Large intestine (tissue), 3 donors: ENCODE data around the gene LGALS4. TPM values are rescaled to one million over a fixed set of nuclear protein-coding genes. Genes with fewer than 3 reads are reported as not detected.
"Not testable (repeated sequence)": the region's sequence is repeated elsewhere in the genome, so short reads cannot be mapped to it uniquely, and the experiment has no call there.

ENCODE experiments used
- DNase-seq, 2 donors: peaks; one replicate each; pipeline versions ENCODE4 v3.0.0 to v3.0.0-alpha.2; 2013
- H3K27ac ChIP-seq: one replicate; pipeline ENCODE4 v1.5.1; 2013; ENCODE audit warnings: low read length
- H3K27me3 ChIP-seq: 2 replicates; pipeline ENCODE4 v1.6.1; 2013; ENCODE audit warnings: low read length; ENCODE audit not compliant: control insufficient read depth, insufficient read depth
- H3K36me3 ChIP-seq: 2 replicates; pipeline ENCODE4 v1.6.1; 2013; ENCODE audit warnings: low read length; ENCODE audit not compliant: control insufficient read depth, insufficient read depth
- H3K4me1 ChIP-seq: one replicate; pipeline ENCODE4 v1.6.1; 2013; ENCODE audit warnings: low read length; ENCODE audit not compliant: control insufficient read depth, insufficient read depth
- H3K4me3 ChIP-seq: one replicate; pipeline ENCODE4 v1.5.1; 2013; ENCODE audit warnings: low read length
- H3K9me3 ChIP-seq: one replicate; pipeline ENCODE4 v1.6.1; 2013; ENCODE audit warnings: mild to moderate bottlenecking, low read depth, low read length, moderate library complexity; ENCODE audit not compliant: control insufficient read depth
- WGBS: methylation state at CpG from one replicate; pipeline ENCODE4 v1.1.5; 2013; ENCODE audit warnings: low lambda C conversion rate; ENCODE audit not compliant: insufficient coverage; 5-methylcytosine and 5-hydroxymethylcytosine counted together
- polyA plus RNA-seq: library from polyadenylated mRNA; unstranded; fragments of 120-200 nt; gene quantifications from one replicate; pipeline ENCODE4 v1.2.1, GENCODE V29; 2013

Gene LGALS4
- polyA plus RNA-seq, 1 donor = 680 TPM

DNA sequence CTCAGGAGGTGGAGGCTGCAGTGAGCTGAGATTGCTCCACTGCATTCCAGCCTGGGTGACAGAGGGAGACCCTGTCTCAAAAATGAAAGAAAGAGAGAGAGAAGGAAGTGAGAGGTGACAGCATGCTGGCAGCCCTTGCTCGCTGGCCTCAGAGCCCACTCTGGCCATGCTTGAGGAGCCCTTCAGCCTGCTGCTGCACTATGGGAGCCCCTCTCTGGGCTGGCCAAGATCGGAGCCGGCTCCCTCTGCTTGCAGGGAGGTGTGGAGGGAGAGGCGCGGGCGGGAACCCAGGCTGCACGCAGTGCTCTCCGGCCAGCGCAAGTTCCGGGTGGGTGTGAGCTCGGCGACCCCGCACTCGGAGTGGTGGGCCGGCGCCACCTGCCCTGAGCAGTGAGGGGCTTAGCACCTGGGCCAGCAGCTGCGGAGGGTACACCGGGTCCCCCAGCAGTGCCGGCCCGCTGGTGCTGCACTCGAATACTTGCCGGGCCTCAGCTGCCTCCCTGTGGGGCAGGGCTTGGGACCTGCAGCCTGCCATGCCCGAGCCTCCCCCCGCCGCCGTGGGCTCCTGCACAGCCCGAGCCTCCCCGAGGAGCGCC, 8.6 kb upstream of the LGALS4 start:
- no CpG with 5 or more reads among the region's 29 CpGs for WGBS
- DNase-seq = not testable (repeated sequence)

DNA sequence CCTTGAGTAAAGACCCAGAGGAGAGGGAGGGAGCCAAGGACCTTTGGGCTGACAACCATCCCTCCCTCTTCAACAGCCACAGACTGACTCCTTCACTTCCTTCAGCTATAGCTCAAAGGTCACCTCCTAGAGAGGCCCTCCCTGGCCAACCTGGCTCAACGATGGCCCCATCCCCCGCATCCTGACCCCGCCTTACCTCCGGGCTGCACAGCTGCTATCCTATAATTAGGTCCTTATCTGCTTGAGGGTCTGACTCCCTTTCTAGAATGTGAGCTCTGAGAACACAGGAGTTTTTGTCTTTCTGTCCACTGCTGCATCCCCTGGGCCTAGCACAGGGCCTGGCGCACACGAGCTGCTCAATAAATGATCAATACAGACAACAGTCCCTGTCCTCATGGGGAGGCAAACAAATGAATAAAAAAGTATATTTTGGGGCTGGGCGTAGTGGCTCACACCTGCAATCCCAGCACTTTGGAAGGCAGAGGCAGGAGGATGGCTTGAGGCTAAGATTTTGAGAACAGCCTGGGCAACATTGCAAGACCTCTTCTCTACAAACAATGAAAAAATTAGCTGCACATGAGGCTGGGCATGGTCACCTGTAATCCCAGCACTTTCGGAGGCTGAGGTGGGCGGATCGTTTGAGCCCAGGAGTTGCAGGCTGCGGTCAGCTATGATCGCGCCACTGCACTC, 6.6 kb upstream of the LGALS4 start:
- DNase-seq = peak; percentile 94 to 98
- peaks cover 43% of the 10 kb centered on the region for H3K36me3 ChIP-seq
- H3K27me3 ChIP-seq = no peaks in the 10 kb centered on the region
- WGBS = no CpG with 5 or more reads among the region's 13 CpGs
- H3K4me3 ChIP-seq = no peak overlapping the region
- H3K9me3 ChIP-seq = peaks cover 8% of the 10 kb centered on the region
- H3K4me1 ChIP-seq = peaks cover 64% of the 10 kb centered on the region
- H3K27ac ChIP-seq = peak overlapping the region; percentile 93

More for the DNA sequence above, 8.6 kb upstream of the LGALS4 start:
- H3K4me1 ChIP-seq = peaks cover 56% of the 10 kb centered on the region
- peaks cover 33% of the 10 kb centered on the region for H3K36me3 ChIP-seq
- H3K9me3 ChIP-seq, H3K27me3 ChIP-seq, H3K4me3 ChIP-seq: not testable (repeated sequence)
- peak overlapping the region; percentile 93 for H3K27ac ChIP-seq

DNA sequence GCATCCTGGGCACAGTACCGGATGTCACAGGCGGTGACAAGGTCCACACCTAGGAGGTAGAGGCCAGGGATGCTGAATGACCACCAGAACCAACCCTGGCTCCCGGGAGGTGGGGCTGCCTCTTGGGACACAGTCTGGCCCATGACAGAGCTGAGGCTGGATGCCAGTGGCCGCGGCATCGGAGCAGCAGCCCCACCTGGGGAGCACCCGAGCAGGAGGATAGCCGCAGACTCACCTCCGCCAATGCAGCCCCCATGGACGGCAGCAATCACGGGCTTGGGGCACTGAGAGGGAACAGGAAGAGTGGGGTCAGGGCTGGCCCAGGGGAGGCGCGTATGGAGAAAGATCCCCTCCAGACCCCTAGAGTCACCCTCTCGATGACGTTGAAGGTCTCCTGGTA, 4.3 kb upstream of the LGALS4 start:
- WGBS = no CpG with 5 or more reads among the region's 15 CpGs
- peak overlapping the region; percentile 89 for H3K27ac ChIP-seq
- H3K9me3 ChIP-seq = peaks cover 8% of the 10 kb centered on the region
- no peak for DNase-seq
- H3K27me3 ChIP-seq = no peaks in the 10 kb centered on the region
- peaks cover 31% of the 10 kb centered on the region for H3K36me3 ChIP-seq
- H3K4me1 ChIP-seq = peaks cover 73% of the 10 kb centered on the region
- no peak overlapping the region for H3K4me3 ChIP-seq

DNA sequence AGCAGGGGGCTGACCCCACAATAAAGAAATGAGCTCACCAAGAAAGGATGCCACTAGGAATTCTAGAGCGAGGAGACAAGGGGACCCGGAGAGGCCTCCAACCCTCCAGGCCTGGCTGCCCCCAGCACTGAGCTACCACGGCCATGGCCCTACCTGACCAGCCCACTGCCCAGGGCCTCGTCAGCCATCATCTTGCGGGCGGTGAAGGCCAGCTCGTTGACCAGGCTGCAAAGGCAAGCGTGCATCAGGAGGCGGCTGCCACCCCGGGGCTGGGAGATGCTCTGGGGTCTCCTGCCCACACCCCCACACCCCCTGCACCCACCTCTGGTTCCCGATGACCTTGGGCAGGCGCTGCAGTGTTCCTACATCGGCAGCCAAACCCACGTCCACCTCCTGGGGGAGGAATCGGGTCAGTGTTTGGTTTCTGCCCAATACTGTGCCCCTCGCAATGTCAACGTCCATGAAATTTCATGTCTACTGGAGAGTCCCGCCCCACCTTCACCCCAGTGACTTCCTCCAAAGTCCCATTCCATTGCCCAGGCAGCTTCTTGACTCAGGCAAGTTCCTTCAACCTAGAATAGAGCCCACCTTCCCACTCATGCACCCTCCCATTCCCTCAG, 3.5 kb upstream of the LGALS4 start:
- WGBS = no CpG with 5 or more reads among the region's 18 CpGs
- DNase-seq = no peak
- peaks cover 73% of the 10 kb centered on the region for H3K4me1 ChIP-seq
- H3K9me3 ChIP-seq = peaks cover 3% of the 10 kb centered on the region
- H3K27me3 ChIP-seq = no peaks in the 10 kb centered on the region
- H3K4me3 ChIP-seq = no peak overlapping the region
- H3K36me3 ChIP-seq = peaks cover 31% of the 10 kb centered on the region
- H3K27ac ChIP-seq = peak overlapping the region; percentile 89

DNA sequence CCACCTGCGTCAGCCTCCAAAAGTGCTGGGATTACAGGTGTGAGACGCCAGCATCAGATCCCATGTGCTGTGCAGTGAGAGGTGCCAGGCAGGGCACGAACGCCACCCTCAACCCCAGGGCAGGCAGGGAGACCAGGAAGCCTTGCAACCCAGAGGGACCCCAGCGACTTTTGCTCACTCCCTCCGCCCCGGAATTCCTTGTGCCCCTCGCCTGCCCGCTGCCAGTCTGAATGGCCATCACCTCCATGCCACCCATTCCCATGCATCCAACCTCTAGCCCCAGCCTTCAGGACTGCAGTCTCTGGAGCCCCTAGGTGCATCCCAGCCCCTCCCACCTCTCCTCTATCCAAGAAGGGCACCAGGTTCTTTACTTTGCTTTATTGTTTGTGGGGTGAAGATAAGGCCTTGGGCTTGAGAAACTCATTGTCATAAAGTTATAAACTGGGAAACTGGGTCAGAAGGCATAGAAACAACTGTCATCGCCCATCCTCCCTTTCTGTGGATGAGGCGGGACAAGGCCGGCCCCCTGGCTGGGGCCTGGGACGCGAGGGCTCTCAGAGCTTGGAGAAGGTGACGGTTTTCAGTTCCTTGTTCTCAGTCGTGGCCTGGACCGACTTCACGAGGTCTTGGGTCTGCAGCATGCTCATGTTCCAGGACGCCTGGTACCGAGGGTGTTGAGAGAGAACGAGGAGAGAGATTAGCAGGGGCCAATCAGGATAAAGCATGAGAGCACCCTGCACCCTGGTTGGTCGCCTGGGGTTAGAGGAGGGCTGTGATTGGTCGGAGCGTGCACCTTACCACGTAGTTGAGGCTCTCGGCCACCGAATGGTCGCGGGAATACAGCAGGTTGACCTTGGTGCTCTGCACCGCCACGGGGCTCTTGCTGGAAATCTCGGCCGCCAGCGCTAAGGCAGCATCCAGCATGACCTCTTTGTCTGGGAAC, 2.6 kb upstream of the LGALS4 start:
- Histone ChIP-seq H3K27me3 (no peaks in the 10 kb centered on the region), H3K4me1 (peaks cover 71% of the 10 kb centered on the region), H3K27ac (peak overlapping the region; percentile 89), H3K36me3 (peaks cover 31% of the 10 kb centered on the region), H3K9me3 (peaks cover 2% of the 10 kb centered on the region), H3K4me3 (no peak overlapping the region)
- peak; percentile 83 to 93 for DNase-seq
- 60% methylated on average over 1 of the region's 34 CpGs for WGBS

DNA sequence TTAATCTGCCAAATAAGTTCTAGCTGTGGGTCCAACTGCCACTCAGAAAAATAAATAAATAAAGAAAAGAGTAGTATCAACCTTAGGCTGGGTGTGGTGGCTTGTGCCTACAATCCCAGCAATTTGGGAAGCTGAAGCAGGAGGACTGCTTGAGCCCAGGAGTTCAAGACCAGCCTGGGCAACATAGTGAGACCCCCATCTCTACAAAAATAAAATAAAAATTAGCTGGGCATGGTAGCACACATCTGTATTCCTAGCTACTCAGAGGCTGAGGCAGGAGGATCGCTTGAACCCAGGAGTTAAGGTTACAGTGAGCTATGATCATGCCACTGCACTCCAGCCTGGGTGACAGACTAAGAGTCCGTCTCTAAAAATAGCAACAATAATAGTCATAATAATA, 1.2 kb upstream of the LGALS4 start:
- H3K4me1 ChIP-seq = peaks cover 67% of the 10 kb centered on the region
- H3K4me3 ChIP-seq, H3K9me3 ChIP-seq, H3K27me3 ChIP-seq, DNase-seq: not testable (repeated sequence)
- WGBS = no CpG with 5 or more reads among the region's 2 CpGs
- H3K36me3 ChIP-seq = peaks cover 36% of the 10 kb centered on the region
- H3K27ac ChIP-seq = peak overlapping the region; percentile 89

DNA sequence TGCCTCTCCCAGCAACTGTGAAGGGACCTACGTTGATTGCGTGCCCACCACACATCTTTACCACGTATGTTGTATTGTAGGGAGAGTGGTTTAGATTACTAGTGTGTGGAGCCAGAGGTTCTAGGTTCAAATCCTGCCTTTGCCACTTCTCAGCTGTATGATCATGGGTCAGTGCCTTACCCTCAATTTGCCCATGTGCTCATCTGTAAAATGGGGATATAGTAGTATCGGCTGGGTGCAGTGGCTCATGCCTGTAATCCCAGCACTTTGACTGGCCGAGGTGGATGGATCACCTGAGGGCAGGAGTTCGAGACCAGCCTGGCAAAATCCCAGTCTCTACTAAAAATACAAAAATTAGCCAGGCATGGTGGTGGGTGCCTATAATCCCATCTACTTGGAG, 578 bp upstream of the LGALS4 start:
- Histone ChIP-seq H3K27ac (peak overlapping the region; percentile 89), H3K4me3 (peak overlapping the region; percentile 68), H3K9me3 (peaks cover 6% of the 10 kb centered on the region), H3K27me3 (no peaks in the 10 kb centered on the region), H3K4me1 (peaks cover 66% of the 10 kb centered on the region), H3K36me3 (peaks cover 39% of the 10 kb centered on the region)
- no peak for DNase-seq
- no CpG with 5 or more reads among the region's 6 CpGs for WGBS

DNA sequence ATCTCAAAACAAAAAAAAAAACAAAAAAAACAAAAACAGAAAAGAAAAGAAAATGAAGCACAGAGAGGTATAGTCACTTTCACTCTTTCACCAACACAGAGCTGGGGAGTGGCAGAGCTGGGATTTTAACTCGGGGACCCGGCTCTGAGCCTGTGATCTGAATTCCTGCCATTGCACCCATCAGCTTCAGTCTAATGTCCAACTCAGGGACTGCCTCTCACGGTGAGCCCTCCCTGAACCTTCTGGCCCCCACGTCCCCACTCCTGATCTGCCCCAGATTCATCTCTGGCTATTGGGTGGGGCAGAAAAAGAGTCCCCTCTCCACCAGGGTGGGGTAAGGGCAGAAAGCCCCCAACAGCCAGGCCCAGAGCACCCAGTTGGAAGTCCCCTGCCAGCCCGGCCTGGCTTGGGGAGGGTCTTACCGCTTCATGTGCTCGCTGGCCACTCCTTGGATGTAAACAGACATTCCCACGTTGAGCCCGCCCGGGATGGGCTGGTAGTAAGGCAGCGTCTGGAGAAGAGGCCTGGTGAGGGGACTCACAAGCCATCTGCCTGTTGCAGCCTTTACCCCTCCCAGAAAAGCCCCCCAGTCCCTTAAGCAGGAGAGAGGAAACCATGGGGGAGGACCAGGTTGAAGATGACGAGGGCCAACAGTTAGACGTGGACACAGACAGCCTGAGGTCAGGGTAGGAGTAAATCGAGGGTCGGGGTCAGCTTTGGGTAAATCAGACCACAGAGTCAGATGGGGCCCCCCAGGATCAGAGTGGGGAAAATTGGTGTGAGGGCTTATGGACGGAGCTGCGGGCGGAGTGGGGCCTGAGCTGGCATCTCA, 520 bp downstream of the LGALS4 start:
- Histone ChIP-seq H3K27ac (peak overlapping the region; percentile 89), H3K4me1 (peaks cover 61% of the 10 kb centered on the region), H3K27me3 (no peaks in the 10 kb centered on the region), H3K9me3 (peaks cover 6% of the 10 kb centered on the region), H3K4me3 (peak overlapping the region; percentile 68), H3K36me3 (peaks cover 30% of the 10 kb centered on the region)
- peak in 1 of 2 donors; percentile 65 for DNase-seq
- 44% methylated on average over 3 of the region's 18 CpGs for WGBS

DNA sequence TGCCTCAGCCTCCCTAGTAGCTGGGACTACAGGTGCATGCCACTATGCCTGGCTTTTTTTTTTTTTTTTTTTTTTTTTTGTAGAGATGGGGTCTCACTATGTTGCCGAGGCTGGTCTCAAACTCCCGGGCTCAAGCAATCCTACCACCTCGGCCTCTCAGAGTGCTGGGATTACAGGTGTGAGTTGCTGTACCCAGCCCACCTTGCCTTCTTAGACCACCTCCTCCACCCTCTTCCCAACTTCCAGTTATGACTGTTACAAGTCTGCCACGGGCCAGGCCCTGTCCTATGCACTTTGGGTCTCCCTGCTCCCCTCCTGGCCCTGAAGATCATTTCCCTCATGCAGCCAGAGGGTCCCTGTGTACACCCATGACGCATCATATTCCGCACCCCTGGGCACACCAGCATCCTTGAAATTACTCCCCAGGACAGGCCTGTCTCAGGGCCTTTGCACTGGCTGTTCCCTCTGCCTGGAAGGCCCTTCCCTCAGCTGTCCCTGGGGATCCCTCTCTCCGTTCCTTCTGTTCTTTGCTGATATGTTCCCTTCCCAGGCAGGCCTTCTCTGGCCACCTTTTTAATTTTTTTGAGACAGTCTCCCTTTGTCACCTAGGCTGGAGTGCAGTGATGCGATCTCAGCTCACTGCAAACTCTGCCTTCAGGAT, 3.0 kb downstream of the LGALS4 start:
- peaks cover 3% of the 10 kb centered on the region for H3K9me3 ChIP-seq
- no peak for DNase-seq
- peak overlapping the region; percentile 30 for H3K27ac ChIP-seq
- no CpG with 5 or more reads among the region's 8 CpGs for WGBS
- H3K4me1 ChIP-seq = peaks cover 46% of the 10 kb centered on the region
- peaks cover 32% of the 10 kb centered on the region for H3K36me3 ChIP-seq
- H3K4me3 ChIP-seq = peak overlapping the region; percentile 19
- no peaks in the 10 kb centered on the region for H3K27me3 ChIP-seq
